ENCODE results near the gene N4BP2L2.

Gene N4BP2L2

DNA sequence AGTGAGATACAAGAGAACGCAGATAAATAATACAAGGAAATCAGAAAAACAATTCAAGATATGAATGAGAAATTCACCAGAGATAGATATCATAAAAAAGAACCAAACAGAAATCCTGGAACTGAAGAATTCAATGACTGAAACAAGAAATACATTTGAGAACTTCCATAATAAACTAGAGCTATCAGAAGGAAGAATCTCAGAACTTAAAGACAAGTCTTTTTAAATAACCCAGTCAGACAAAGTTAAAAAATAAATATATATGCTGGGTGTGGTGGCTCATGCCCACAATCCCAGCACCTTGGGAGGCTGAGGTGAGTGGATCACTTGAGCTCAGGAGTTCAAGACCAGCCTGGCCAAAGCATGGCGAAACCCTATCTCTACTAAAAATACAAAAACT, 82.0 kb downstream of the N4BP2L2 start:
- no peak for DNase-seq

DNA sequence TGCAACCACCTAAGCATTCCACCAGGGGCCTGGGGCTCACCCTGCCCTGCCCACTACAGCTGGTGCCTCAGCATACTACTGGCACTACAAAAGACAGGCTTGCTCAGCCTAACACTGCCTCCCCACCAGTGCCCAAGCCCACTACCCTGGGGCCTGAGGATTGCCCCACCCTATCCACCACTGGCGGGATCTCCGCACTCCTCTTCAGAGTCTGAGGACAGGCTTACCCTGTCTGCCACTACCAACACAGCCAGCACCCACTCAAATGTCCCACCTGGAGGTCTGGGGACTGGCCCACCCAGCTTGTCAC, 83.0 kb downstream of the N4BP2L2 start:
- DNase-seq: no peak

DNA sequence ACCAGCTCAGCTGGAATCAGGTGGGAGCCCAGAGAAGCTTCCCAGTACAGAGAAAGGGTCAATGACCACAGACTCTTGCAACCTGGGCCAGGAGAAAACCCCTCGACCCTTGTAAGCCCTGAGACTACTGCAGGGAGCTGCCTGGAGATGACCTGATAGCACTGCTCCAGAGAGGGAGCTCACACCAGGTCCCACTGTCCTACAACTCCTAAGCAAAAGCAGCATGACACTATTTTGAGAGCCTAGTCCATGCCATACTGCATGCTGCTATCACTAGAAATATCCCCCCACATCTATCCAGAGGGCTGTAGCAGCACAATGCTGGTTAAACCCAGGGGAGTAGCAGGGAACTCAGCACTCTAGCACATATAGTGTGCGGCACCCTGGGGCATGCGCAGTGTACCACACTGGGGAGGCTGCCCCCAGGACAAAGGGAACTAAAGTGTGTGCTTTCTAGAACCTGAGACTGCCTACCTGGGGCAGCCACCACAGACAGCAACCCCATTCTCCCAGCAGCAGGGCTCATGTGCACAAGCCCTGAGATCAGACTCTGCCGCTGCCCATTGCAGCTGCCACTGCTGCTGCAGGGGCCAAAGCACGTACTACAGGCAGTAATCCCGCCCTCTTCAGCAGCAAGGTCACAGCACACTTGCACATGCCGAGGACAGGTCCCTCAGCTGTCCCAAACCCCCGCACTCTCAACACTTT, 83.6 kb downstream of the N4BP2L2 start:
- no peak for DNase-seq

DNA sequence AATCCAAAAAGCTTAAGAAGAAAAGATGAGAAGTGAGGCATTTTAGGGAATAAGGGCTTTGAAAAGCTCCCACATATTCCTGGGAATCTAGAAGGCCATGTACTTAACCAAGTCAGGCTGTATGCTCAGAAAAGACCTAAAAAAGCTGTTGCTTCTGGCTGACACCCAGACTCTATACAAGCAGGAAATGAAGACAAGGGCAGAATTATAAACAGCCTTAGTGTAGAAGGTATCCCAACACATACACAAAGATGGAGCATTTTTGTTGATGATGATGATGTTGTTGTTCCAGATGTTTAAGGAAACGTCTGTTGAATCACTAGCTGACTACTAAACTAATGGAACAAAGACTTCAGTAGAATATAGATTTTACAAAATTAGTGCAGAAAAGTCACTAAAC, 84.6 kb downstream of the N4BP2L2 start:
- DNase-seq: no peak

DNA sequence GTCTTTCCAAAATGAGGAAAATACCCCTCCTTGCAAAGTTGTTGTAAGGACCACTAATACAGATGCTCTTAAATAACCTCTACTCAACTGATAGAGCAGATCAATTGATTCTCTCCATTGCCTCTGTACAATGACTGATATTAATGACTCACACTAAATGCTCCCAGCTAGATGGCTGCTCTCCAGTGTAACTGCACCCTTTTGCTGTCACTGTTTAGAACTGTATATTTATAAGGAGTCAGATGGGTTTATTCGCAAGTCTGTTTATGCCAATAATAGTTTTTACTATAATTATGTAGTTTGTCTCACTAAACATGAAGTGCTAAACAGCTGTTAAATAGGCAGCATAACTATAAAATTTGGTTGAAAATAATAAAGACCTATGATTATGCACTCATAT, 89.6 kb downstream of the N4BP2L2 start:
- DNase-seq: no peak

DNA sequence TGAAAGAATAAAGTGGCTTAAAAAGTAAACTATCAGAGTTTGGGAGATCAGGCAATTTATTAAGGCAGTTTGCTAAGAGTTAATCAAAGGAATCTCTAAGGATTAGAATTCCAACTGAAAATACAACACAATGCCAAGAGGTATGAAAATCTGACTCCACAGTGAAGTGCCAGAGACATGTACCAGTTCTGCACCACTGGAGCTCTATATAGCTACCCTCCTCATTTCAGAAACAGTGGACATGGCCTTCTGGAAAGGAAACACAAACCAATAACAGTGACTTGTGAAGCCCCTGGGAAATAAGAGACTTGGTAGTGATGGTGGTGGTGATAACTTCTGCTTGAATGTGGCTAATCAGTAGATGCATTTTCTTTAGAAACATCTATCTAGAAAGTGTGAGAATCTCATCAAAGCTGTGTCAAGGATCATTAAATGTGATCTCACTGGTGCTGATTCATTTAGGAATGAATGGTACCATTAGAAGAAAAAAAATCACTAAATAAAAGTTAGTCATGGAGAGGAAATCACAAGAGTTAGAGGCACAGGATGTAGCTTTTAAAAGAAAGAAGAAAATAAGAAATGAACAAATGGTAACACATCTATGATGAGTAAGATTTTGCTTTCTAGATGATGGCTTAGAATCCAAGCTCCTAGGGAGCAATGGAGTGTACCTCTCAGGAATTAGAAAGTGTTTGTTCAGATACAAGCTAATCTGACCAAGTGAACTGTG, 90.5 kb downstream of the N4BP2L2 start:
- no peak for DNase-seq

DNA sequence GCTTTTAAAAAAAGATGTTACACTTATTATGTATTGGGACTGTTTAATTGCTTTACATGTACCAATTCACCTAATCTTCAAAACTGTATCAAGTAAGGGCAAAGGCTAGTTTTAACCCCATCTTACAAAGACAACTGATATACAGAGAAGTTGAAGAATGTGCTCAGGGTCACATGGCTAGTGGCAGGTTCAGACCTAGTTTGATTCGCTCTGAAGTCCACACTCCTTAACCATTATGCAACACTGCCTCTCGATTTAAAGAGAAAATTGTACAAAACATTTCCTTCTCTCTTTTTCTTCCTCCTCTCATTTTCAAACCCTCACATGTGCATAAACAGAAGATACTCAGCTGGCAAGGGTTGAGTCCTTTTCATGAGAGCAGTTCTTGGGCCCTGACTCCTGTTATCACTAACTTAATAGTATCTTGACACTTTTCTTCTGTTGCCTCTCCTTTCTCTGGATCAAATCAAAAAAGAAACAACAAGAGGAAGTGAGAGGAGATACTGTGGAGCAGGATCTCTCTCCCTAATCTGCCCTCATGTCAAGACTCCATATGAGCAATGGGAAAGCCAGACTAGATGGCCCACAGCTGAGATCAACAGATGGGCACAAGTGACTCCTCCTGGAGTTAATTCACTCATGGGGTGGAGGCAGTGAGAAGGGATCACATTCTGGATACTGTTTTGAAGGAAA, 91.7 kb downstream of the N4BP2L2 start:
- no peak for DNase-seq

DNA sequence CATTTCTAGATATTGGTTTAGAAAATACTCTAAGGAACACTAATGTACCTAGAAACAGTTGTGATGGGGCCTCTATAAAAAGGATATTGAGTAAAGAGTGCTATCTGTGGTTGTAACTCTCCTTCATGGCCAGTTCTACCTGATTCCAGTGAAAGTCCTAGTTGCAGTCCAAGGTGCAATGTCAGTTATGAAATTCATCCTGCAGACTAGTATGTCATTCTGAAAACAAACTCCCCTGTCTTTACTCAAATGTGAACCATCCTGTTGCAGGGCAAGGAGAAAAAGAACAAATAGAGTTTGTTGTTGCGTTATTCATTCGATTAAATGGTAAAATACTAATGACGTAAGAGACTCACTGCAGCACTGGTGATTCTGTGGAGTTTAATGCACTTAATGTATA, 92.4 kb downstream of the N4BP2L2 start:
- DNase-seq: no peak

DNA sequence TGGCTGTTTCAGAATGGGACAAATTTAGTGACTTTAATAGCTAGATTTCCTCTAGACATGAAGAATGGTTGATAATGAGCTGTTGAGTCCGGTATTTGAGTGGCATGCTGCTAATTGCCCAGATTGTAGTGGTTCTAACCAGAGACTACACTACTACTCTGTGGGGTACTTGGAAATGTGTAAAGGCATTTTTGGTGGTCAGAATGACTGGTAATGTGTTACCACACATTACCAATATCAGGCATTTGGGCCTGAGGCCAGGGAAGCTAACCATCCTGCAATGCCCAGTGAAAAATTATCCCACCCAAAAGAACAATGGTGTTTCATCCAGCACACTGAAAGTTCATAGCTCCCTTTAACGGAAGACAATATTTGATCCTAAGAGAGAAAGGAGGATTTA, 93.1 kb downstream of the N4BP2L2 start:
- no peak for DNase-seq

DNA sequence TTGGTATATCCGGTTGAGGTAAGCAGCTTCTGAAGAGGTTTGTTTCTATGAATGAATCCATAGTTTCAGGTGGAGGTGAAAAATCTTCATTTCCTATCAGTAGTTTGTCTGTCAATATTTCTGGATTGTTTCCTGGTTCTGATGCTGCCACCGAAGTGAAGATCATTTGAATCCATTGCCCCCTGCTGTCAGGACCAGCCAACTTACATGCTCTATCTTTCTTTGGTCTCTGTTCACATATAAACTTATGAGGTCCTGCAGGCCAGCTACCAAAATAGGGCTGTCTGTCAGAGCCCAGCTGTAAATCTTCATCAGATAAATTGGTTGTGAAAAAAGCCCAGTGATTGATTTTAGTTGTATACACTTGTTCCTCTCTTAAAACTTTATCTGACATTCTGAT, 95.5 kb downstream of the N4BP2L2 start:
- DNase-seq: peak; percentile 60

DNA sequence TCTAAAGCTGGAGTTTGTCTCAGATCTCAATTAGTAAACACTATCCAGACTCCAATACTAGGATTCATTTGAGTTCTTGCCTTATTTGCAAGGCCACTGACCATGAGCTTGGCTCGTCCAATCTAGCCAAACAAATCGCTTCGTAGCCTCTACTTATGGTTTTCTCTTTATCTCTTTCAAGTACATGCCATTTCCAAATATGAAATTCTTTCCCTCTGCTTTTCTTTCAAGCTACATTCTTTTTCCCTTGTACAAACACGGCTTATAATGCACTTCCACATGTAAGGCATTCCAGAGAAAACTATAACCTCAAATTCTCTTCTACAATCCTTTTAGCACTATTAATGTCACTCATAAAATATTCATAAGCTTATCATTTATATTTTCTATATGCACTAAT, 99.7 kb downstream of the N4BP2L2 start:
- no peak for DNase-seq

DNA sequence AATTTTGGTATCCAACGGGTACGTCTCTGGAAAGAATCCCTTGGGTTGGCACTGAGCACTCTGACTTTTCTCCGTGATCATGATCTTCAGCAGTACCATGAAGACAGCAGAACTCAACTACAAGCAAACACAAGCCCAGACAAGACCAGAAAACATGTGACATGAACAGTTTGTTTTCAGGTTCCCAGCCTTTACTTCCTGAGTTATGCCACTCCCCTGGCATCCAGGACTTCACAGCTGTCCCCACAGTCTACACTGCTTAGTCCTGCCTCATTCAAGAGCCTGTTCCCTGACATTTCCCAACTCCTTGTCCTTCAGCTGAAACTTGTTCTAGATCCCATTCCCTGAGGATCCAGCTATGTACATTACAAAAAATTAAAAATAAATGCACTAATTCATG, 105.7 kb downstream of the N4BP2L2 start:
- peak; percentile 33 for DNase-seq

DNA sequence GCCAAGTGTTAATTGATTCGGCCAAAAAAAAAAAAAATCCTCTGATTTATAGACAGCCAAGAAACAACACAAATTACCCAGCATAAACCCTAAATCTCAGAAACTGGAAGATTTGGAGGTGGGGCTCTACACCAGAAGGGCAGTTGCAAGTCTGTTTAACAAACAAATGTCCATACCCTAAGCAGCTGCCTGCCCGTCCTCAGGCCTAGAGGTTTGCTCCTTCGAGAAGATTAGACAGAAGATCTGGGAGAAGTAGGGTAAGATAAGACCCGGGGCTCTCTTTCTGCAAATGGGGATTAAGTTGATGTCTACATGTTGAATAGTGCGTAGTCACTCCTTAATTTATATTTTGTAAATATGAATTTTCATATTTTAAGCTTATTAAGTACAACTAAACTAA, 107.2 kb downstream of the N4BP2L2 start:
- DNase-seq: no peak

DNA sequence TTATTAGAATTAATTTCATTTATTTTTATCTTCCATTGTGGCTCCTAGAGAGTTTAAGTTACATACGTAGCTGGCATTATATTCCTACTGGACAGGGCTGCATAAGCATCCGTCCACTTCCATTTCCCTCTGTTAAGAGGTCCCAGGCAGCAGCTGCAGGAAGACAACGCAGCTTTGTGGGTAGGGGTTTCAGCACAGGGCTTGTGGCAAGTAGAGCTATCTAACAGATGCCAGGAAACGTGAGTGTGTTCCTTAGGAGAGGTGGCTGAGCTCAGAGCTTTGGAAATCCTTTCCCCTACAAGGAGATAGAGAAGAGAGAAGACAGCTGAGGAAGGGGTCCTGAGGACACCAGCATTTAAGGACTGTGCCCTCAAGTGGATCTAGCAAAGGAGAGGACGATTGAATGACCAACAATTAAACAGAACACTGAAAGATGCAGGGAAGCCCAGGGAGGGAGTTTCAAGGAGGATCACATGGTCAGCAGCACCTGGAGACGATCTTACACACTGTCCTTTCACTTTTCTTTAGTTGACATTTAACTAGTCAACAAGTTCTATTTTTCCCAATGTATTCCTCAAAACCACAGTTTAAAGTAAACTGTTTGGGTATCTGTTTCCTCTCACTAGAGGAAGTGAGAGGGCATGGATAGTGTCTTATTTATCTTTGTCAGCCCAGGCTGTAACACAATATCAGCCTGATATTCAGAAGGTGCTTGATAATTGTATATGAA, 108.4 kb downstream of the N4BP2L2 start:
- DNase-seq: no peak

DNA sequence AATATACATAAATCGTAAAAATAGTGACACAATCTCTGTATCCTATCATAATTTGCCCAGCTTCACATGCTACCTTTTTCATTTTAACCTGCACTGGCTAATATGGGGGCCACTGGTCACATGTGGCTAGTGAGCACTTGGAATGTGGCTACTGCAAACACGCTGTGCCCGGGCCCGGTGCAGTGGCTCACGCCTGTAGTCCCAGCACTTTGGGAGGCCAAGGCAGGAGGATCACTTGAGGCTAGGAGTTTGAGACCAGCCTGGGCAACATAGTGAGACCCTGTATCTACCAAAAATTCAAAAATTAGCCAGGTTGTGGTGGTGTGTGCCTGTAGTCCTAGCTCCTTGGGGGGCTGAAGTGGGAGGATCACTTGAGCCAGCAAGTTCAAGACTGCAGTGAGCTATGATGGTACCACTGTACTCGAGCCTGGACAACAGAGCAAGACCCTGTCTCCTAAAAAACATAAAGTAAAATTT, 109.1 kb downstream of the N4BP2L2 start:
- DNase-seq: no peak

DNA sequence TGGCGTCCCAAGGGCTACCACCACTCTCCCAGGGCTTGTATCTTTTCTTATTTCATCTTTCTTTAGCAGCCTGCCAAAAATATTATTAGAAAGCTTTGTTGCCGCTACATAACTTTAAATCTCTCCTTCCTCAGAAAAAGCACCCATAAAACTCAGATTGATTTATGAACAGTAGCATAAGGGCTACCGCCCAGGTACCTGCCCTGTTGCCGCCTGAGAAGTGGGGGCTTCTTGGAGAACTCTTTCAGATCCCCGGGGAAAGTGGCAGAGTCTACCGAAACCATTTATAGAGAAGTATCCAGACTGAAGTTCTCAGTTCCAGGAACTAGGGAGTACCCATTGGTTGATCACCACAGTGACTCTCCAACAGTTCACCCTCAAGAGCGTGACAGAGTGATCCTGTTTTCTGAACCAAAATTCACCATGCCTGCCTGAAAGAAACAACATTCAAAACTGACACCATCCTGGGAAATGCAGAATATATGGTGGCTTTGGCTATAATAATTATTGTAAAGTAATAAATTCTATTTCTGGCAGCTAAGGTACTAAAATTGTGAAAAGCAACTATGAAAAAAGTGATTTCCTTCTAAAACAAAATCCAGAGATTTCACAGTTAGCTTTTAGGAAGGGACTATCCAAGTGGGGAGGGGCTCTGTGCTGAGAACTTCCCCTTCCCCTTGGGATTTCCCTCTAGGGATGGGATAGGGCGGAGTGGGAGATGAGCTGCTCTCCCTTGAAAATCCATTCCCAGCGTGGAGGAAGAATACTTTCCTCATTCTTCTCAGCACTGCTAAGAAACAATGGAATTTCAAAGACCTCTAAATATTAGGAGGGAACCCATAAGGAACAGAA, 109.8 kb downstream of the N4BP2L2 start:
- DNase-seq: no peak

DNA sequence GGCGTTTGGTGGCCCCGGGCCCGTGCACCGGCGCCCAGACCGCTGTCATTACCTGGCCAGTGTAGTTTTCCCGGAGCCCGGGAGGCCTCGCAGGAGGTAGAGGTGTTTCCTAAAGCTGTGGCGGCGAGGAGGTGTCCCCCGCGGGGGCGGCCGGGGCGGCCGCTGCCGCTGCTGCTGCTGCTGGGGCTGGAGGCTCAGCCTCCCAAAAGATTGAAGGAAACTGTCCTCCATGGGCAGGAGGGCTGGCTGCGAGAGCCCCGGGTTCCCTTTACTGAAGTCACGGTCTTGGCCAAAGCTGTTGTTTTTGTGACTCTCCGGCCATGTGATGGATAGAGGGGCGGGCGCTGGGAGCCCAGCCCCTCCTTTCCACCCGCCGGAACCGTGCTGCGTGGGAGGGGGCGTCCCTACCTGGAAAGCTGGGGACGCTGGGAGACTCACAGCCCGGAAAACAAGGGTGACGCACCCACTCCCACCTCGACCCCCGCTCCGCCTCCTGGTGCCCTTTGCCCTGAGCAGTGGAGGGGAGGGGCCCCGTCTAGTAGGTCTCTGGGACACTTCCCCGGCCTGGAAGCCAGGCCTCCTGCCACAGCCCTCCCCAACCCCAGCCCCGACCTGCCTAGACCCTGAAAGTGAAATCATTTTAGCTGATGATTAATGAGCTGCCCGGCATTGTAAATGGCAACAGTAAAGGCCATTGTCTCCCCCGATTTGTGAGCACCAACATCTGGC, 110.6 kb downstream of the N4BP2L2 start, which contains the start of gene N4BP2L1:
N4BP2L1 (minus strand) TSS at position 279 of the 729 bp plus-strand sequence; CDS start at position 231, 48 bp downstream.
- peak; percentile 29 for DNase-seq

DNA sequence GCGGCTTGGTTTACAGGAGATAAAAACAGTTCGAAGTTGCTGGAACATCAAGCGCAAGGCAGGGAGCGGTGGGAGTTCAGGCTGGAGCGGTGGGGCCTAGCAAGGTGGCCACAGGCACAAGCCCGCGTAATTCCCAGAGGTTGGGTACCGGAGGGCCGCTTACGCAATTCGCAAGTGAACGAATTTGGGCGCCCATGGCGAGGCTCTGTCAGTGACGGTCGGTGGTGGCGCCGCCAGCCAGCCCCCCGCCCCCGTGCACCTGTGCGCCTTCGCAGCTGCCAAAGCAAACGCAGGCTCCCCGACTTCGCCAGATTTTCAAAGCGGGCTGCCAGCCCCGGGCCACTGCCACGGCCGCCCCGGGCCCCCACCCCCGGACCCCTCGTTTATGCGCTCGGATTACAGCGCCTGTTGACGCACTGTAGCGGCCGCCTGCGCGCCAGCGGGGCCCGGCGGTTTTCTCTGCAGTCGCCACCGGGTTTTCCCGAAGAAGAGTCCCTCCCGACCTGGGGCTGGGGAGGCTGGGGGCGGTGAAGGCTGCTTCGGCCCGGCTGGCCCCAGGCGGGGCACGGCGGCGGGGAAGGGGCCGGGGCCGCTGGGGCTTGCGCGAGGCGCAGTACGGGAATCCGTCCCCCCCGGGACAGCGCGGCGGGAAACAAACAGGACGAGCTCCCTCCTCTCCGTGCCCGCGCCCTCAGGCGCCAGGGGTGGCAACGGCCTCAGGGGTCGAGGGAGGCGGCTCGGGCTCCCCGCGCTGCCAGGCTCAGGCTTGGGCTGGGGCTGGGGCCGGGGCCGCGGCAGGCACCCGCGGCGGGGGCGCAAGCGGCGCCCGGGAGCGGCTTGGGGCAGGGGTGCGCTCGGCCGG, 111.4 kb downstream of the N4BP2L2 start:
- DNase-seq: peak; percentile 5

DNA sequence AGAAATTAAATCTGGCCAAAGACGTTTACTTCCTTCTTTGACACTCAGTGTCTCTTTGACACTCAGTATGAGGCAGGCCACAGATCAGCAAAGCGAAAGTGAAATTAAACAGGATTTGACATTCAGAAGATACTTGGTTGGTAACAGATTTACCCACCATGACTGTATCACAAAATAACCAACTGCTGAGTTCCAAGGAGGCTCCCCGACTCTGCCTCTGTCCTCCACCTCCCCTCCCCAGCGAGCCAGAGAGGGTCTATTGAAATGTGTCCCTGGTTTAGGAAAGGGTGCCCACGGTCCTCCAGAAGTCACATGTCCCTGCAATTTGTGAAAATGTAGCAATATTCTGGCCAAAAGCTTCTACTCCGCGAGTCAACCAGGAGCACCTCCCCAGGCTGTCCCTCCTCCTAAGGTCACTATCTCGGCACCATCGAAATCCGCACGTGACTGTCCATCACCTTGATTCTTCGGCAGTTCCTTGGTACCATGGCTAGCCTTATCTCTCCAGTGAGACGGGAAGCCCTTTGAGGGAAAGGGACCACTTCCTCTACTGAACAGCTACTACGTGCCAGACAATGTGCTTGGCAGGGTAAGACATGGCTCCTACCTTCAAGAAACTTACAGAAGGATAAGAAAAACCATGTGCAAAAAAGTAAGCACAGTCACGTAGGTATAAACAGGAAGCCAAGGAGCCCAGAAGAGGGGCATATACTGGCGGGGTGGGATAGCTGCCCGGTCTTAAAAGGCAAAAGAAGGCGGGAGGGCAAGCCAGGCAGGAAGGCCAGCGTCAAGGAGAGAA, 112.2 kb downstream of the N4BP2L2 start:
- peak; percentile 63 for DNase-seq

DNA sequence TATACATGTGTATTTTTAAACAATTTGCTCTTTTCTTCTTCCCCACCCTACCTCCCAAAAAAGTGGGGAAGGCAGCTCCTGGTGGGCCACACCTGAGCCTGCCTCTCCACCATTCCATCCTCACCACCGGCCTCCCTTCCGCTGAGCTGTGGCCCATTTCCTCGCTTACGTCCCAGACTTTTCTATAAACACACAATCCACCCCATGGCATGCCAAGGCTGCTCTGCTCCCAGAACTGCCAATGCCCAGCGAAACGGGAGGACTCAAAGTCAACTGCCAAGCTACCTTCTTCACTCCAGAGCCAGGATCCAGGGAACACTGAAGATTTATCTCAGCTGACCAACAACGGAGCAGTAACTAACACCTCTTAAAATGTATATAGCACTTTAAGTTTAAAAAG, 113.4 kb downstream of the N4BP2L2 start:
- no peak for DNase-seq
